Retinal pigment epithelial cell (primary cell): Measurements from ENCODE around the gene FLAD1.
A peak's percentile ranks its signal among the peaks of the same experiment; 100 is the strongest.

Experiments
- DNase-seq: peaks from one replicate; pipeline ENCODE4 v3.0.0-alpha.2; 2010; ENCODE audit warnings: low read depth
- H3K4me3 ChIP-seq: 2 replicates; pipeline ENCODE4 v1.5.1; 2011; ENCODE audit warnings: mild to moderate bottlenecking, low read length, control low read depth, moderate library complexity
- CTCF ChIP-seq: conservative IDR thresholded peaks from 2 replicates; pipeline ENCODE4 v1.5.1; 2011; ENCODE audit warnings: low read depth, low read length, control low read depth, inconsistent platforms

FLAD1 gene

GRCh38 chr1:154938604-154939399 lies 44.3 kb upstream of the FLAD1 start:
- no peak overlapping the region for H3K4me3 ChIP-seq
- no peak for DNase-seq
- no peak for TF ChIP-seq CTCF

- no peak for TF ChIP-seq CTCF
- no peak for DNase-seq
- no peak overlapping the region for H3K4me3 ChIP-seq
Measured at GRCh38 chr1:154940213-154940560, 43.0 kb upstream of the FLAD1 start.

GRCh38 chr1:154940651-154941194 lies 42.4 kb upstream of the FLAD1 start:
- H3K4me3 ChIP-seq = no peak overlapping the region
- DNase-seq = peak; percentile 25
- no peak for TF ChIP-seq CTCF

DNA sequence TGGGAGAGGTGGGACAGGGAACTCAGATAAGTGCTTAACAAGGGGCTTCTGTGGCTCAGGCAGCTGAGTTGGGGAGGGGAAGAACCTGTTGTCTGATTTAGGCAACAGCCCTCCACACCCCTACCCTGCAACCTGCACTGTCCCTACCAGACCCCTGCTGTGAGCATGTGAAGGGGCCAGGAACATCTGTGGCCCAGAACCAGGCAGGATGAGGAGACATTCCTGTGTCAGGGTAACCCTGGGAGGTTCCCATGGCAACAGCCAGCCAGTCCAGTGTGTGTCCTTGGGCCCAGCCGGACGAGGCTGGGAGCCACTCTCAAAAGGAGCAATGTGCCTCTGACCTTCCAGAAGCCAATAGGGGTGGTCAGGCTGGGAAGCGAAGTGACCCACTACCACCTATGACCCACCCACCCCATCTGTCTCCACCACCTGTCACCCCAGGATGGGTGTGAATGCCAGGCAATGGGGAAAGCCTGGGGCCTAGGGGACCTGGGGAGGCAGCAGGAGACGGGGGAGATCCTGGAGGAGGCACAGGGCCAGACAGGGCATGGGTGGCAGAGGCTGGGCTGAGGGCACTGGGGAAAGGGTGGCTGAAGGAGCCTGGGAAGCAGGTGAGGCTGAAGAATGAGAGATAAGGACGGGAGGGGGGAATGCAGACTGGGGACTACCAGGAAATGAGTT lies 41.7 kb upstream of the FLAD1 start:
- no peak for TF ChIP-seq CTCF
- DNase-seq = no peak
- H3K4me3 ChIP-seq = no peak overlapping the region

DNA sequence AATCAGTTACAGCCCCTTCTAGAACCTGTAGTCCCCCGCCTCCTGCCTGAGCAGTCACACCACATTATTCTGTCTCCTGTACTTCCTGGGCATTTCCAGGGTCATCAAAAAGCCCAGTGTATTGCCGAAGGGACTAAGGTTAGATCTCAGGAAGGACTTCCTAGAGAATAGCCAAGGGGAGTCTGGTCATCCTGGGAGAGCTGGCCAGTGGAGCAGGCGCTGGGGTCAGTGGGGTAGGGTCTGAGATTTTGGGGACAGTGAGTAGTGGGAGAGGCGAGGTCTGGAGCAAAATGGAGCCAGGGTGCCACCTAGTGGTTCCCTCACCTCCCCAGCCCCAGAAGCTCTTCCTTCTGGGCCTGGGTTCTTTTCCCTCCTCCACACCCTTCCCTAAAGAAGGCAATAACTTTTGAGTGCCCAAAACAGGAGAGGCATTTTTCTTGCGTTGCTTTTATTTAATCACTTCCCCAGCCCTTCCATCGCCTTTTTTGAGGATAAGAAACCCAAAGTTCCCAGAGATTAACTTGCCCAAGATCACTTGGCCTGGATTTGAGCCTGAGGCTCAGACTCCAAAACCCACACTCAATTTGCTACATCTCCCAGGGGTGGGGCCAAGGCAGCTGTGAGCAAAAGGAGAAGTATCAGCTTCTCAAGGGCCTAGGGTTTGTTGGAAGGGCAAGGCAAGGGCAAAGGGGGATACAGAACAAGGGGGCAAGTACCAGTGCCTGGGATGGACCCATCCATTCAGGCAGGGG lies 39.3 kb upstream of the FLAD1 start:
- no peak for DNase-seq
- no peak overlapping the region for H3K4me3 ChIP-seq
- peak; percentile 90 for TF ChIP-seq CTCF

- H3K4me3 ChIP-seq = no peak overlapping the region
- no peak for TF ChIP-seq CTCF
- no peak for DNase-seq
Measured at GRCh38 chr1:154944401-154945159, 38.6 kb upstream of the FLAD1 start.
